ENCODE results near the gene SEL1L2.

DNA sequence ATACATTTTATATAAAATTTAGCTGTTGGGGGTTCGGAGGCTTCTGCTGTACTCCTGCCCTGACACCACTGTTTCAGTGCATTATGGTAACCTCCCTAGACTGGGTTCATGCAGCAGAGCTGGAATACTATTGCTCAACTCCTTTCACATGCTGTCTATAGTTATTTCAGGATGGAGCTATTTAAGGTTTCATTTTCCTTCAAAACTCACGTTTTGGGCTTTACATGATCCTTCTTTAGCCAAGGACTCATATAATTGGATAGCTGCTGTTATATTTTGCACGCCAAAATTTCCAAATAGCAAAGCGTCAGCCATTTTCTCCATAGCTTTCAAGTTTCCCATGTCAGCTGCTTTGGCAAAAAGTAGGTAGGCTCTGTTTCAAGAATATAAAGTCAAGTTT is 76.8 kb downstream of the SEL1L2 start:
- TF ChIP-seq, protein P1, sequence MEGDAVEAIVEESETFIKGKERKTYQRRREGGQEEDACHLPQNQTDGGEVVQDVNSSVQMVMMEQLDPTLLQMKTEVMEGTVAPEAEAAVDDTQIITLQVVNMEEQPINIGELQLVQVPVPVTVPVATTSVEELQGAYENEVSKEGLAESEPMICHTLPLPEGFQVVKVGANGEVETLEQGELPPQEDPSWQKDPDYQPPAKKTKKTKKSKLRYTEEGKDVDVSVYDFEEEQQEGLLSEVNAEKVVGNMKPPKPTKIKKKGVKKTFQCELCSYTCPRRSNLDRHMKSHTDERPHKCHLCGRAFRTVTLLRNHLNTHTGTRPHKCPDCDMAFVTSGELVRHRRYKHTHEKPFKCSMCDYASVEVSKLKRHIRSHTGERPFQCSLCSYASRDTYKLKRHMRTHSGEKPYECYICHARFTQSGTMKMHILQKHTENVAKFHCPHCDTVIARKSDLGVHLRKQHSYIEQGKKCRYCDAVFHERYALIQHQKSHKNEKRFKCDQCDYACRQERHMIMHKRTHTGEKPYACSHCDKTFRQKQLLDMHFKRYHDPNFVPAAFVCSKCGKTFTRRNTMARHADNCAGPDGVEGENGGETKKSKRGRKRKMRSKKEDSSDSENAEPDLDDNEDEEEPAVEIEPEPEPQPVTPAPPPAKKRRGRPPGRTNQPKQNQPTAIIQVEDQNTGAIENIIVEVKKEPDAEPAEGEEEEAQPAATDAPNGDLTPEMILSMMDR (conservative IDR thresholded peaks at IDR 0.05; ENCODE audit: low read depth, low read length), result no peak
- no peak for TF ChIP-seq EZH2 (IDR thresholded peaks at IDR 0.05; ENCODE audit: borderline replicate concordance, low read depth, low read length, poor library complexity, severe bottlenecking)

All from A673 (cell line).